Stimulated activated CD8-positive, alpha-beta memory T cell treated with anti-CD3 and anti-CD28 coated beads, Interleukin-15, amount 100 ng/mL, for 24 hours (primary cell): ENCODE measurements around the gene TMEM207.
A peak's percentile ranks its signal among the peaks of the same experiment; 100 is the strongest.

Source experiments
- DNase-seq: peaks from one replicate; pipeline ENCODE4 v3.0.0-alpha.2; 2020; ENCODE audit warnings: low read depth

The TMEM207 gene

GRCh38 chr3:190444006-190444405 is 5.7 kb downstream of the TMEM207 start:
- DNase-seq: no peak

- DNase-seq: no peak
Observed at GRCh38 chr3:190443257-190443656, 6.4 kb downstream of the TMEM207 start.

GRCh38 chr3:190442240-190442639 is 7.5 kb downstream of the TMEM207 start:
- DNase-seq: no peak

- no peak for DNase-seq
Observed at GRCh38 chr3:190436331-190436730, 13.4 kb downstream of the TMEM207 start.

GRCh38 chr3:190435618-190436017 is 14.1 kb downstream of the TMEM207 start:
- no peak for DNase-seq

GRCh38 chr3:190433626-190434025 is 16.1 kb downstream of the TMEM207 start:
- DNase-seq: no peak

- no peak for DNase-seq
Observed at GRCh38 chr3:190432216-190432615, 17.5 kb downstream of the TMEM207 start.

- DNase-seq: no peak
Observed at GRCh38 chr3:190430906-190431305, 18.8 kb downstream of the TMEM207 start.

- DNase-seq: no peak
Observed at GRCh38 chr3:190429681-190430080, 20.0 kb downstream of the TMEM207 start.

- no peak for DNase-seq
Observed at GRCh38 chr3:190426806-190427507, 22.7 kb downstream of the TMEM207 start.

GRCh38 chr3:190425833-190426232 is 23.9 kb downstream of the TMEM207 start:
- DNase-seq: no peak

- DNase-seq: peak; percentile 5
Observed at GRCh38 chr3:190424478-190425439, 24.9 kb downstream of the TMEM207 start.

- no peak for DNase-seq
Observed at GRCh38 chr3:190424108-190424477, 25.6 kb downstream of the TMEM207 start.

GRCh38 chr3:190414297-190414696 is 35.4 kb downstream of the TMEM207 start:
- DNase-seq: no peak

- DNase-seq: no peak
Observed at GRCh38 chr3:190404715-190405114, 45.0 kb downstream of the TMEM207 start.

- DNase-seq: no peak
Observed at GRCh38 chr3:190401963-190402362, 47.7 kb downstream of the TMEM207 start.

- DNase-seq: no peak
Observed at GRCh38 chr3:190399677-190400076, 50.0 kb downstream of the TMEM207 start.

GRCh38 chr3:190397889-190398288 is 51.8 kb downstream of the TMEM207 start:
- DNase-seq: no peak

- DNase-seq: no peak
Observed at GRCh38 chr3:190396001-190396400, 53.7 kb downstream of the TMEM207 start.

GRCh38 chr3:190388703-190389102 is 61.0 kb downstream of the TMEM207 start:
- DNase-seq: no peak

- no peak for DNase-seq
Observed at GRCh38 chr3:190387578-190388213, 62.0 kb downstream of the TMEM207 start, which contains the start of gene CLDN16. TSS of gene CLDN16 (plus strand) at chr3:190388163. CDS start at chr3:190388330, 167 bp downstream.
